HG02571 (cell line): Measurements from ENCODE around the gene LRPPRC.
"Not testable (repeated sequence)": the region's sequence is repeated elsewhere in the genome, so short reads cannot be mapped to it uniquely, and the experiment has no call there.

Experiments used
- ATAC-seq: cut with Tn5 transposase; IDR thresholded peaks from one replicate; pipeline ENCODE4 v1.9.1; 2021; ENCODE audit warnings: mild to moderate bottlenecking, moderate library complexity; ENCODE audit not compliant: unreplicated experiment

LRPPRC gene

DNA sequence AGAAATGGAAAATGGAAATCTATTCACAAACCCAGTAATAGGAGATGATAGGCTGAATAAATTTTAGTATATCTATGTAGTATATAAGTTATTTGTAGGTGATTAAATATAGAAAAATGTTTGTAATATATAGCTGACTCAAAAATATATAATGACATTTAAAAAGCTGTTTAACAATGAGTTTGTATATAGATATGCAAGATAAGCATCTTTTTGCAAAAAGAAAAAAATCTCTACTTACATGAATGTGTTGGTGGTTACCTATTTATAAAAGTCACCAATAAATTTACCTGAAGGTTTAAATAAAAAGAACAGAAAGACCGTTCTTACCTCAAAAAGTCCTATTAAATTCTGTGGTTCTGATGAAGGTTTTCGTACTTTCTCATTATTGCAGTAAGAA is 71.3 kb downstream of the LRPPRC start:
- ATAC-seq = no peak

DNA sequence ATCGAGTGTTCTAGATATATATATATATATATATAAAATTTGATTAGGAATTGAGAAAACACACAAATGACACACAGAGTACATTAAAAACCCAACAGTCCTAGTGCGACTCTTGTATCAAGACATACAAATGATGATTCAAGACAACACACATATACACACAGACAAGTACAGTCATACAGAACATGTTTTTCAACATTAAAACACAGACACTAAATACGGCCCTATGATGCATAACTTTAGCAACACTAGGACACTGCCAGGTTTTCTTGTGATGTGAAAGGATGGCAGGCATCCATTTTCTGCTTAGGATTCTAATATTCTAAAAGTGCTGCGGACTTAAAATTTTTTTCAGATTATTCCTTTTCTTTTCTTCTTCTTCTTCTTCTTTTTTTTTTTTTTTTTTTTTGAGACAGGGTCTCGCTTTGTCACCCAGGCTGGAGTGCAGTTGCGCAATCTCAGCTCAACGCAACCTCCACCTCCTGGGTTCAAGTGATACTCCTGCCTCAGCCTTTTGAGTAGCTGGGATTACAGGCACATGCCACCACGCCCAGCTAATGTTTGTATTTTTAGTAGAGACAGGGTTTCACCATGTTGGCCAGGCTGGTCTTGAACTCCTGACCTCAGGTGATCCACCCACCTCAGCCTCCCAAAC is 84.5 kb downstream of the LRPPRC start:
- ATAC-seq = not testable (repeated sequence)

DNA sequence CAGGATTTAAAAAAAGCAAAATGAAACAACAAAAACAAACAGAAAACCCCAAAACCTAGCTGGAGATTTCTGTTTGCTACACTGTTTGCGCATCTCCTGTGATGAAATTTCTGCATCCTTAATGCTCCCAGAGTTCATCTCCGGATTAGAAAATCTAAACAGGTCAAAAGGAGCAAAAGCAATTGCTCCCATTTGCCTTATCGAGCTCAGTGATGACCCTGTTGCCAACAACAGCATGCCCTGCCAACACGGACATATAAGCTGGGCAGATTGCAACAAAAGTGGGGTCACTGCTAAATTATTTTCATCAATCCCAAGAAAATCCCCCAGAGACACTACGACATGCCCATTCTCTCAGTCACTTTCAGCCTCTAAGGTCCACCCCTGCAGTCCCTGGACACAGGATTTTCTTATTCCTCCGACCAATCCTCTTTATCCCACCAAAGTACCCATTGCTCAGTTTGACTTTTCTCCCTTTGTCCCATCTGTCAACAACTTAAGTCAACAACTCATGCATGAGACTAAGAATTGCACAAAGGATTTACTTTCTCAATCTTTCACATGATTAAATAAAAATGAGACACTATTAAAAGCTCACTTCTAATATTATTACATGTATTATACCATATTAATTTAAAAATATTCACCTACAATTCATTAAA is 89.2 kb downstream of the LRPPRC start:
- ATAC-seq = no peak

DNA sequence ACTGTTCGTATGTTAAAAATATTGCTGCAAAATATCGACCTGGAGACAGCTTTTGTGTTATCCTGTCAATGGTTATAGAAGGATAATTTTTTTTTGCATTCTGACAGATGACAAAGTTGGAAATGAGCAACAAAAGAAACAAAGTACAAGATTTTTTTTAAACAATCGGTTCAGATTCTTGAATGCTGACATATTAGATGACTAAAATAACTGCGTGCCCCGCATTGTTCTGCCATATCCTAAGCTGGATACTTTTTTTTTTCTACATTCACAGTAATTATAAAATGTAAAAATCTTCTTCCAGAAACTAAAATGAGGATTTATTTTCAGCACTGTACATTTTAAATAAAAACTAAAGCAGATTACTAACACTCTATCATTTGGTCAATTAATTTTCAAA is 89.9 kb downstream of the LRPPRC start:
- ATAC-seq = no peak

DNA sequence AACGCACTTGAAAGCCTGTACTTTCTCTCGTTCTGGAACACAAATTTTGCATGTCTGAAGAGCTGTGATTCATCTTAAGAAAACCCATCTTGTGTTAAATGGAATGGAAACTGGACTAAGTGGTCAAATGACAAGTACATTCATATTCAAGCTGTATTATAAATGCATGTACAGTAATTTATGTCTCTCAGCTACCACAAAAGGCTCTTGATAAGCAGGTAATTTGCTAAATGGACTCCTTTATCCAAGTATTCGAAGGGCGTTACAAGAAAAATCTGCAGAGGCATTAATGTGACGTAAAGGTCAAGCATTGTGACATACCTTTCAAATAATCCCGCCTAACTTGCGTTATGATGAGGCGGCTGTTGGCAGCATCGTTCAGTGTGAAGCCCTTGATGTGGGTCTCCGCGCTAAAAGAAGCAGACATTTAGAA is 90.4 kb downstream of the LRPPRC start:
- no peak for ATAC-seq

DNA sequence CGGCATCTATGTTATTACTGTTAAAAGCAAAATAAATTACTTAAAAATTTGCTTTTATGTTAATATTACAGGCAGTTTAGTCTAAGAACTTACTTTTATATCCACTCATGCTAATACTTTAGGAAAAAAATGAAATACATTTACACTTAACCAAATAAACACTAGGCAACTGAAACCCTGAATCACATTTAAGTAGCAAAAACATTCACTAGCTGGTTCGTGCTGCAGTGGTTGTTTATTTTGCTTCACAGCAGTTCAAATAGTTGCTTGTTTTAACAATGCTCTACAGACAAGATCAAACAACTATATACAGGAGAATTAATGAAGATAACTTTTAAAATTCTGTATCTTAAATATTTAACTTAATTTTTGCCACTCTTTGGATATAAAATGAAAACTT is 96.2 kb downstream of the LRPPRC start:
- no peak for ATAC-seq

DNA sequence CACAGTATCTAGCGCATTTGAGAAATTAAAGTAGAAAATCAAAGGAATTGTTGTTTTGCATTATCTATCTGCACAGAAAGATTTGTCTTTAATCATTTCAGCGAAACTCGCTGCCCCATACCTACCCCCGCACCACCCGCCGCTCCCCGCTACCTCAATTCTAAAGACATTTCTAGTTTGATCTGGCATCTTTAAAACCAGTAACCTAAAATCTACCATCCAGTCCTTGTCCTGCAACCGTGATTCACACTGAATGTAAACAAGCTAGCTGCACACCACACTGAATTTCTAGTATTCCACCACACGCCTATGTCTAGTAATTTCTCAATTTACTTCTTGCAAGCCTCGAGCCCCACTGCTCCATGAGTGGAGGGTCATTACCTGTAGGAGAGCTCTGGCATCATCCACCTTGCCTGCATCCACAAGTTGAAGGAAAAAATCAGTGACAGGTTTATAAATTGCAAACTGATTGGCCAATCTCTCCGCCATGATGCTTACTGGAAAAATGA is 96.9 kb downstream of the LRPPRC start:
- no peak for ATAC-seq

DNA sequence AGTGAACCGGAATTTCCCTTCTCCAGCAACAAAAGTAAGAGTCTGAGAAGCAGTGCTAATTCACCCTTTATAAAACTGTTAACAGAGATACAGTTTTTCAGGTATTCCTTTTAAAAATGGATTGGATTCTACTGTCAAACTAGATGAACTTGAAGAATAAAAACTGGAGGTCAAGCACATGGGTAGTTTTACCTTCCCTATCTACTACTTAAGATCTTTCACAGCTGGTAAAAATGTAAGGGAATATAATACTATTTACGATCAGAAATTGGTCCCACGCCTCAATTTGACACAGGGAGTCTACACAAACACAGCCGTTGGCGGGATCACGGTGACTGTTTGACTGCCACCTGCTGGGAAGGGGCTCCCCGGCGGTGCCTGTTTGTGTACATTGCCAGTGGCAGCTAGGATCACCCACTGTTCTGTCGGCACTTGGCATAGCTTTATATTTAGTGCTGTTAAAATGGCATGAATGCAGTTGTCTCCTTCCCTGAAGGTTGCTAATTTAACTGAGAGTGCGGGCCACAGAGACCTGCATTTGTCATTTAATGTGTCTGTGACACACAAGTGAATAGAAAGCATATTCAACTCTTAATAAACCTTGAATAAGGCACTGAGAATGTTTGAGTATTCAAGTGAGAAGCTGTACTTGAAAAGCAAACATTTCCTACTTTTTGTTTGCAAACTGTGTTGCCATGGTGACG is 97.5 kb downstream of the LRPPRC start:
- ATAC-seq = no peak

DNA sequence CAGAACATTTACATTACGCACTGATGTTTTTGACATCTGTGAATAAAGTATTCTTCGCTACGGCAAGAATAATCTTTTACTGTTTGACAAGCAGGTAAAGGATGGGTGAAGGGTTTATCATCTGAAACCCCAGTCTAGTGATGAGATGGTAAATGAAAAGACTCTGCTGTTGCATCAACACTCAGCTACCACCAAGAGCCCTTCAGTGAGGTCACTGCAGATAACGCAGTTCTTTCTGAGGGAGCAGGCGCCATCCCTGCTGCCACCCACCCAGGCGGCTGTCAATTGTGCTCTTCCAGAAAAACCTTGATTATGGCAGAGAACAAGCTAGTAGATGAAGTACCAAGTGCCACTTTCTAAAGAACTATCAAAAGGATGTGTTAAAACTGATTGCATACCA is 98.3 kb downstream of the LRPPRC start:
- no peak for ATAC-seq

DNA sequence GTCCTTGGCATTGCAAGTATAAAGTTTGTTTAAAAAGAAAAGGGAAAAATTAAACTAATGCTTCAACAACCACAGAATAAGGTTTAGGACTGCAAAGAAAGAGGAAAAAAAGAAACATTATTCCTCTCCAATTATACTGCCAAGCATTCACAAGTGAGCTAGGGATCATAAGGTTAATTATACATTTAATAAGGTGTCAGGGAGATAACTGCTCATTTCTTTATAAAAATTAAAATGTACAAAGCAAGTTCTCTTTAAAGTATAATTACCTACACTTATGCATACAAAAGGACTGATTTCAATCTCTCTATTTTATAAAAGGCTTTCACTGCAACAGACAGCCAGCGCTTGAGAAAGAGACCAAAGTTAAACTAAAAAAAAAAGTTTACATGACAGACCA is 98.9 kb downstream of the LRPPRC start:
- ATAC-seq = no peak

DNA sequence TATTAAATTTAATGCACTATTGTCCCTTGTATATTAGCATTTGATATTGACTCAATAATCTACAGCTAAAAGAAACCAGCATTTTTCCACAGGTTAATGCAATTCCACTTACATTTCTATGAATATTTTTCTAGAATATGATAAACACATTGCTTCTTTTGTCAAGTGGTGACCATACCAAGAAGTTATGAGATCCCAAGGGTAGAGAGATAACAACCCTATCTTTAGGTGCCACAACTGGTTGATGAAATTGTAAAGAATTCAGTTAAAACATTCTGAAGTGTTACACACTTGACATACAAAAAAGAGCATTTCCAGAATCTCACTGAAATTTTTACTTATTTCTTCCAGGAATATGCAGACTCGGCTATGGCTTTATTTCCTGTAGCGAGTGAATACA is 101.0 kb downstream of the LRPPRC start:
- ATAC-seq = no peak

DNA sequence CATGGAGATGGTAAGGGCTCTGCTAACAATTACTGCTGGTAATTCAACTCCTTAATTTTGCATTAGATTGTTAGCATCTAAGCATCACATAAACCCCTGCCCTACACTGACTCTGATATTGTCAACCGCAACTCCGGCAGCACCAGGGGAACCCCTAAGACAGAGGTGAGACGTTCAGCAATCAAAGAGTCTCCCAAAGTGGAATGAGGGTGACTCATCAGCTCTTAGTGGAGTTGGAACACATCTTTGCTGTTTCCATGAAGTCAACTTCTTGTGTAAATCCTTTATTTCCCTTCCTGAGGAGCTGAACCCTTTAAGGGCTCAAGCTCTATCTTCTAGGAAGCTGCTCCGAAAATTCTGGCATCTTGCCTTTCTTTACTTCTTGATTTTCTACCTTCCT is 104.9 kb downstream of the LRPPRC start:
- no peak for ATAC-seq

DNA sequence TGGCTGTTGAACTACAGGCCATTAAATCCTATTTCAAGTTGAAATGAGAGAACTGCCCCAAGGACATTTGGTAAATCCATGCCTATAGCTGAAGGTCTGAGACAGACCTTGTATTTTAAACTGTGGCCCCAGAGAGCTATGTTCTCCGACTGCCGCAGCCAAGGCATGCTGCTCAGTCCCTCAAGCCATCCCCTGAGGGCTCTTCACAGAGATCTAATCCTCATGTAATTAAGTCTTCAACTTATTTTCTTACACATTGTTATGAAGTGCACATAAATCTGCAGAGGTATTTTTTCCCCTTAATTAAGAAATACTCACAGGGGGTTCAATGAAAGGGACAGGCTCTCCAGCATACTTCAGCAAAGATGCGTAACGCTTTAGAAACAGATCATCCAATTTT is 106.4 kb downstream of the LRPPRC start:
- ATAC-seq = no peak

DNA sequence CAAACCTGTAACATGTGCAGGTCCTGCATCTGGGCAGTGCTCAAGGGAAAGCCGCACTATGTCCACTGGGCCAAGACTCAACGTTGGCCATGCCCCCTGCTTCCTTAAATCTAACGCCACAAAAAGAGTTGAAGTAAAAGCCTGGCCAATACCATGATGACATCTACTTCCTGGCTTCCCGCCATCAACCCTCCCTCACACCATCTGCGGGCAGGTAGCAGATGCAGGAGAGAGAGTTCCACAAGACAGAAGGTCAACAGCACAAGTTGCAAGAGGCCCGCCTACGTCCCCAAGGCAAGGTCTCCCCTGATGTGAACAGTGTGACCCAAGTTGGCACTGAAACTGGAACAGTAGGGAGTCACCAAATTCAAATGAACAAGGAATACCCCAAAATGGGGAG is 108.6 kb downstream of the LRPPRC start:
- no peak for ATAC-seq

DNA sequence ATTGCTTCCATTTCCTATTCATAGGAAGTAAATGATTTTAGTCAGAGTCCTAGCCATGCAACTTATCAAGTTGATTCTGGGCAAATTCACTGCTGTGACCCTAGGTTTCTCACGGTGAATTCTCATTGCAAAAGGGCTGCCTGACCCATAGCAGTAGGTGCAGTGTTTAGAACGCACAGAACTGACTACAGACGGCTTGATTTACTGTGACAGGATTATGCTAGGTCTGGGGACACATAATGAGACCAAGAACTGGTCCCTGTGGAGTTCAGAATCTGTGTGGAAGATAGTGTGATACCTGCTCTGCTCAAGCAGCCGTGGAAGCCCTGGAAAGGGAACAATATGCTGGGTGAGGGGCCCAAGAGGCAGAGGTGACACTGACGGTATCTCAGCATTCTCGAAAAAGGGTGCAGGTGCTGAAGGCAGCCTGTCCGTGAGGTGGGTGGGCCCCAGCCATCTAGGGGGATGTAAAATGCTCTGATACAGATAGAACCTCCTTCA is 110.6 kb downstream of the LRPPRC start:
- no peak for ATAC-seq

DNA sequence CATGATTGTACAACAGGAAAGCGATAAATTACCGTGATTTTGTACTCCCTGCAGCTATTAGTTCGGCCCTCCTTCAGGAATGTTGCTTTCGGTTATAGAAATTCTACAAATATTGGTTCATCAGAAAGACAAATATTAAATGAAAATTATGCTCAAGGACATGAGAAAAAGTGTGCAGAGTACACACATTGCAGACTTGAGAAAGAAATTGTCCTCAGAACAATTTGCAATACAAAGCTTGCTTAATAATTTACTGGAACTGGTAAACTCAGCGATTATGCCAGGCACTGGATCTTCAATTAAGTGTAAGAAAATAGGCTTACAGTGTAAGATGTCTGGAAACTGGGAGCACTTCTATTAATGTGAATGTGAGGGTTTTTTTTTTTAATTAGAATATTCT is 111.1 kb downstream of the LRPPRC start:
- ATAC-seq = no peak

DNA sequence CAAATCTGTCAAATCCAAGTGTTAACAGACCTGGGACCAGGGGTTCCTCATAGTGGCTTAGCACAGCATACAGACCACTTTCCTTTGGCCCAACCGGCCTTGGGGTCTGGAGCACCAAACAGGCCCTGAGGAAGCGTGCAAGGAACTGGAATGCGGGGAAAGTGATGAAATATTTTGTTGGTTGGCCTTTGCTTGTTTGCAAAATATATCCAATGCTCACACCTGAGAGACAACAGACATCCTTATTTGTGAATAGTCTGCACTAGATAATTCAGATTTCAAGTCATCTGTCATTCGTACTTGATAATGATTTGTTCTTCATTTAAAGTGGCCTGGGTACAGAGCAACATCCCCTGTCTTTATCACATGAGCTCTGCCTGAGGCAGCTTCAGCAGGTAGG is 113.5 kb downstream of the LRPPRC start:
- ATAC-seq = no peak

DNA sequence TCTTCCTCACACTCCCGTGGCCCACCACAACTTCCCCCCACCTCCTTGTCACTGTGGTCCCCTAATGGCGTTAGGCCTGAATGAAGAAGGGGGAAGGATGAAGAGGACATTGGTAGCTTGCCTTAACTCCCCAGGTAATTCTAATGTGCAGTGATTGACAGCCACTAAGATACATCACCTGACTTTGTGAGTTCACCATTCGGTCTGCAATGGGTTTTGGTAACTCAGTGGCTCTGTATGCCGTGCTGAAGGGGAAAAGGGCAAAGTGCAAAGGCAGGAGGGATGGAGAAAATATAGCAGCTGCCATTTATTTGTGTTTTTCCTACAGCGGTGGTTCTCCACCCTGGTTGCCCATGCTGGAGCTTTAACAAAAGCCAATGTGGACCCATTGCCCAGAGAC is 114.8 kb downstream of the LRPPRC start:
- ATAC-seq = no peak

DNA sequence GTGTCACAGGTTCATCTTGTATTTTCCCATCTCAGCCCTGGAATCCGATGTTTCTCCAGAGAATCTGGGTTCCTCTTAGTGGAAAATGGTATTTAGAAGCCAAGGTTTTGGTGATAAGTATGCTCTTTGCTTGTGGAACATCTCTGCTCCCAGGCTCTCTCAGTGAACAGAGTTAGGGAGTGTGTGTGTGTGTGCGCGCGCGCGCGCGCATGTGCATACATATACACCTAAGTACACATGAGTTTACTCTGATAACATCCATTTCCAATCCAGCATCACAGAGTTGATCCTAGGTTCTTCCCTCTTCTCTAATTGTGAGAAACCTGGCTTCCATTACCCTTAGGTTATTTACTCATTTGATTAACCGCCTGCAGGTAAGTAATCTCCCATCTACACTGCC is 115.3 kb downstream of the LRPPRC start:
- ATAC-seq = no peak

DNA sequence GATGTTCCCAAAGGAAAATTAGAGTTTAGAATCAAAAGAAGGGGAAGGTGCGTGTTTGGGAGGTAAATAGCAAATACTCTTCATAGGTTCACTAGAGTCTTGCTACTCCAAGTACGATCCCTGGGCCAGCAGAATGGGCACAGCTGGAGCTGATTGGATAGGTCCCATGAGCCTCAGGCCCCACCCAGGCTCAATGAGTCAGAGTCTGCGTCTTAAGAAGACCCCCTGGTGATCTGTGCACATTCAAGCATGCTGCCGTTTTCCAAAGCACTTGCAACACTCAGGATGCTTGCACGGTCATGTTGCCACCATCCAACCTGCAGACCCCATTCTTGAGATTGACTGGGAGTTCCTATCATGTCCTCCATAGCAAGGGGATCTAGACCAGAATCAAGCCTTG is 116.5 kb downstream of the LRPPRC start:
- no peak for ATAC-seq

DNA sequence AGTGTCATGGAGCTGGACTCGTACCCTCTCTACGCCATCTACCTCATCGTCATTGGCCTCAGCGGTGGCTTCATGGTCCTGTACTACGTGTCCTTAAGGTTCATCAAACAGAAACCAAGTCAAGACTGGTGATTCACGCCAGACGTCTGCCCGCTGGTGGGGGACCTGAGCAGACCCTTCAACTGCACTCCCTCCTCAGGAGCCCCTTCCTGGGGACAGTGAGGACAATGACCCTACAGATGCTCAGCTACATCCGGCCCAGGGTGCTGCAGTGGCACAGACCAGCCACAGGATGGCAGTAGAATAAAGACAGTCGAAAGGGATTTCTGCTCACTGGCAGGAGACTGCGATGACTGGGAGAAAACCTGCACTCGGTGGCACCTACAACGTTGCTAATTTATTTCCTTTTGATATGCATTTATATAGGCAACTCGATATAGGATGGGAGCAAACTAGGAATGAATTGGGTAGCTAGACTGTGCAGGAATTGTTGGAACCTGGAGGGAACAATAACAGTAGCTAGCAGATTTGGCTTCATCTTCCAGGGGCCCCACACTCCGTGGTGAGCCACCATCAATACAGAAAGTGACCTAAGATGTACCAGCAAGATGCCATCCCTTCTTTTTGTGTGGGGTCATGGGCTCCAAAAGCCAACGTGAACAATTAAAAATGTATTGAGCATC is 117.9 kb downstream of the LRPPRC start:
- ATAC-seq = peak; percentile 77
